Astrocyte (in vitro differentiated cells and primary cell): ENCODE data around the gene FOXL1.

Source experiments
- CTCF ChIP-seq: IDR thresholded peaks from 2 replicates; pipeline ENCODE4 v1.5.1; 2011; ENCODE audit warnings: low read depth, mild to moderate bottlenecking, inconsistent platforms, low read length, moderate library complexity; ENCODE audit not compliant: insufficient read depth
- EZH2 ChIP-seq: IDR thresholded peaks from 2 replicates; pipeline ENCODE4 v1.6.1; 2012; ENCODE audit warnings: mild to moderate bottlenecking, low read length, inconsistent platforms; ENCODE audit not compliant: insufficient read depth

GRCh38 chr16:86594721-86595120 is 16.4 kb downstream of the FOXL1 start:
- TF ChIP-seq CTCF (no peak), EZH2 (no peak)
